GM23248 (cell line): ENCODE measurements around the gene TSSC4.

ENCODE experiments used
- EZH2 ChIP-seq: fragments of 200-600 bp; sonication (generic); IDR thresholded peaks from 2 replicates; pipeline ENCODE4 v1.6.1; 2018; ENCODE audit warnings: antibody characterized with exemption, mild to moderate bottlenecking; ENCODE audit not compliant: insufficient read depth, poor library complexity, severe bottlenecking
- EZH2phosphoT487 ChIP-seq: fragments of 200-600 bp; sonication (generic); IDR thresholded peaks from 2 replicates; pipeline ENCODE4 v1.6.1; 2018; ENCODE audit warnings: antibody characterized with exemption, moderate library complexity, mild to moderate bottlenecking, low read depth; ENCODE audit not compliant: insufficient read depth

DNA sequence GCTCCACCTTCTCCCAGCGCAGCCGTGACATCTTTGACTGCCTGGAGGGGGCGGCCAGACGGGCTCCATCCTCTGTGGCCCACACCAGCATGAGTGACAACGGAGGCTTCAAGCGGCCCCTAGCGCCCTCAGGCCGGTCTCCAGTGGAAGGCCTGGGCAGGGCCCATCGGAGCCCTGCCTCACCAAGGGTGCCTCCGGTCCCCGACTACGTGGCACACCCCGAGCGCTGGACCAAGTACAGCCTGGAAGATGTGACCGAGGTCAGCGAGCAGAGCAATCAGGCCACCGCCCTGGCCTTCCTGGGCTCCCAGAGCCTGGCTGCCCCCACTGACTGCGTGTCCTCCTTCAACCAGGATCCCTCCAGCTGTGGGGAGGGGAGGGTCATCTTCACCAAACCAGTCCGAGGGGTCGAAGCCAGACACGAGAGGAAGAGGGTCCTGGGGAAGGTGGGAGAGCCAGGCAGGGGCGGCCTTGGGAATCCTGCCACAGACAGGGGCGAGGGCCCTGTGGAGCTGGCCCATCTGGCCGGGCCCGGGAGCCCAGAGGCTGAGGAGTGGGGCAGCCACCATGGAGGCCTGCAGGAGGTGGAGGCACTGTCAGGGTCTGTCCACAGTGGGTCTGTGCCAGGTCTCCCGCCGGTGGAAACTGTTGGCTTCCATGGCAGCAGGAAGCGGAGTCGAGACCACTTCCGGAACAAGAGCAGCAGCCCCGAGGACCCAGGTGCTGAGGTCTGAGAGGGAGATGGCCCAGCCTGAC, 2.5 kb downstream of the TSSC4 start:
- TF ChIP-seq EZH2phosphoT487 (no peak), EZH2 (no peak)
